SHP77 (cell line): Measurements from ENCODE around the gene ANXA4.
"Not testable (repeated sequence)": the region's sequence is repeated elsewhere in the genome, so short reads cannot be mapped to it uniquely, and the experiment has no call there.

Experiments
- DNase-seq, 2 experiments: peaks; one replicate each; lab custom pipeline; 2025; lab: John Stamatoyannopoulos, UW

Gene ANXA4

DNA sequence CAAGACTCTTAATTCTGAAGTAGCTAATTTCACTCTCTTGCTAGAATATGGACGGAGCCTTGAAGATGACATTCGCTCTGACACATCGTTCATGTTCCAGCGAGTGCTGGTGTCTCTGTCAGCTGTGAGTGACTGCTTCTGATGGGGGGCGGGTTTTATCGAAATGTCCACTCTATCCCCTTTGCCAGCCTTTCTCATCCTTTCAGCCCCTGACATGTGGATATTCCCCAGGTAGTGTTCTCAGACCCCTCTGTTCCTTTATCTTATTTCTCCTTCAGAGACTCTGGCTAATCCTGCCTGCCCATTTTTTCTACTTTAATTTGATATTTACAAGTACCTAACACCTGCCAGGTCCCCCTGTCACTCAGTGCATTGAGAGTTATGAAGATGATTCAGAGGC is 68.6 kb downstream of the ANXA4 start:
- DNase-seq: no peak

DNA sequence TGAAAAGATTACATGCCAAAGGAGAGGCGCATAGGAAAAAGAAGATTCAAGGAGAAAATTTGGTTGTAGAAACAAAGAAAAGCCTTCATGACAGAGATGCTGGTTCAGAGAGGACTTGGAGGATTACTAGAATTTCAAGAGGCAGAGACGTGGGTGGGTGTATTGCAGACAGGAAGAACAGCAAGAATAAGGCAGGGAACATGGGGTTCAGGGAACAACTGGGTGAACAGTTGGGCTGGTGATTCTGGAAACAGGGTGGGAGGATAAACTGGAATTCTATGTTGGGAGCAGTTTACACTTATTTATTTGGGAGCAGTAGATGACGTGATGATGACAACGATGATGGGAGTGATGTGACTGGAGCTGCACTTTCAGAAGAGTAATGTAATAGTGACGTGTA is 69.1 kb downstream of the ANXA4 start:
- DNase-seq: no peak

DNA sequence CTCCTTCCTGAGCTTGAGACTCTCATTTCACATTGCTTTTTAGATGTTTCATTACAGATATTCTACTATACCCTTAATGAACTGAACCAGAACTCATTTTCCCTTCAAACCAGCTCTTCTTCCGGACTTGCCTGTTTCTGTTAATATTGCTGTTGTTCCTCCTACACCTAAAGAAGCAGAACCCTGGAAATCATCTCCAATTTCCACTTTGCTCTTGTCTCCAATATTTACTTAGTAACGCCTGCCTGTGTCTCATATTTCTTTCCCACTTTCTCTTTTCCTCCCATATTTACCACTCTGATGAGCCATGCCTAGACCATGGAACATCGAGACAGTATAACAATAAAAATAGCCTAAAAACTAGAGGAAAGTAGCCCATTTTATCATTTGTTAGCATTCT is 69.7 kb downstream of the ANXA4 start:
- DNase-seq: no peak

DNA sequence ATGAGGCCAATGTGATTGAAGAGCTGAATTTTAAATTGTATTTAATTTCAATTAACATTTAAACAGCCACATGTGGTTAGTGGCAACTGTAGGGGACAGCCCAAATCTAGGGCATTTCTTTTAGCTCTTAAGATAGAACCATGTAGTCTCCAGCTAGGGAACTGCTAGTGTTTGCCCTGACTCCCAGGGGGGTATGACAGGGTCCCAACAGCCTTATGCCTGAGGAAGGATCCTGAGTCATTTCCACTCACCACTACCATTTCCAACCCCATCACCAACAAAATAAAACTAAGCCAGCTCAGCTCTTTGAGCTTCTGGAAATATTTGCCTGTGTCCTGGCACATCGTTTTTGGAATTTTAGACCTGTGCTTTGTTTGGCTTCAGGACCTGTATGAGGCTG is 73.8 kb downstream of the ANXA4 start:
- no peak for DNase-seq

DNA sequence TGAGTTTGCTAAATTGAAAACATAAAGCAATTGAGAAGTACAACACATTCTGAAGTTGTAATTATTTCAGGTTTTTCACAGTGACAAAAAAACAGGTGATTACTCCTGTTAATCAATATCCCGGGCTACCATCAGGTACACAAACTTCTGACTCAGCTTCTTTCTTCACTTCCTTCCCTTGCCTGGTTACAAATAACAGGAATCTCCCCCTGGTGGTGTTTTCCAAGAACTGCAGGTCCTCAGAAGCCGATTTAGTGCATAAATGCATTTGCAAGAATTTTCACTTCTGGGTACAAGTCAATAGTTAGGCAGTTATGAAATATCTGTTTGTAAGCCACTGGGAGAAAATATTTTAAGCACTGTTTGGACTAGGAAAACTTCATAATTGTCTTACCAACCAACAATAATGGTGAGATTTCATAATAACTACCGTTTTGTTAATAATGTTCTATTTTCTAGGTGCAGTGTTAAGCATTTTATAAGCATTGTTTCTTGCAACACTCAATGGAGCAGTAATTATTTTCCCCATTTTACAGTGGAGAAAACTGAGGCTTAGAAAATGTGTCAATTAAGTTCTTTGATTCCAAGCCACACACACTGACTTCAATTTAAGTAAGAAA is 75.1 kb downstream of the ANXA4 start:
- DNase-seq: peak; percentile 38 to 47

DNA sequence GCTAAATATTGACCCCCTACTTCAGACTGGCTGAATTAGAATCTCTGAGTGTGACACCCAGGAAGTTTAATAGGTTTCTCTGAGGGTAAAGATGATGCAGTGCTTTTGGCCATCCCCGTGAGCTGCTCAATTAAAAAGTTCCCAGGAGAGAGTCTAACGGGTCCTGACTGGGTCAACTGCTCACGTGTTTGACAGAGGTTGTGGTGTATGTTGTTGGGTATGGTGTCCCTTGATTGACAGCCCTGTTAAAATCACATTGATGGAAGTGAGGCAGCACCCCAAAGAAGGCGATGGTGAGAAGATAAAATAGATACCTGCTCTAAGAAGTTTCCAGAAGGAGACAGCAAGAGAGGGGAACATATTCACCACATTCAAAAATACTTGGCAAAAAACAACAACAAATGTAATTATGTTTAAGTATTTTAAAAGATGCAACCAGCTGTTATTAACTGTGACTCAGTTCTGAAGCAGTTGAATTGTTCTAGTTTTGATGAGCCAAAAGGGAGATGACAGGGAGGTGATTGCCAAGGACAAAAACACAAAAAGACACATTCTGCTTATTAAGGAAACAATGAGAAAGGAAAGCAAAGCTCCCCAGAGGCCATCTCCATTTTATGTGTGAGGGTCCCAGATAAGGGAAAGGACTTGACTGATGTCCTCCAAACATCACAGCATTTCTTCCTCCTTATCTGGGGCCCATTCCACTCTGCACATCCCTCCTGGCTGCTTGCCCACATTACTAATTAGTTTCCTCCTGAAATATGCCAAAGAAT is 76.0 kb downstream of the ANXA4 start:
- DNase-seq: no peak

DNA sequence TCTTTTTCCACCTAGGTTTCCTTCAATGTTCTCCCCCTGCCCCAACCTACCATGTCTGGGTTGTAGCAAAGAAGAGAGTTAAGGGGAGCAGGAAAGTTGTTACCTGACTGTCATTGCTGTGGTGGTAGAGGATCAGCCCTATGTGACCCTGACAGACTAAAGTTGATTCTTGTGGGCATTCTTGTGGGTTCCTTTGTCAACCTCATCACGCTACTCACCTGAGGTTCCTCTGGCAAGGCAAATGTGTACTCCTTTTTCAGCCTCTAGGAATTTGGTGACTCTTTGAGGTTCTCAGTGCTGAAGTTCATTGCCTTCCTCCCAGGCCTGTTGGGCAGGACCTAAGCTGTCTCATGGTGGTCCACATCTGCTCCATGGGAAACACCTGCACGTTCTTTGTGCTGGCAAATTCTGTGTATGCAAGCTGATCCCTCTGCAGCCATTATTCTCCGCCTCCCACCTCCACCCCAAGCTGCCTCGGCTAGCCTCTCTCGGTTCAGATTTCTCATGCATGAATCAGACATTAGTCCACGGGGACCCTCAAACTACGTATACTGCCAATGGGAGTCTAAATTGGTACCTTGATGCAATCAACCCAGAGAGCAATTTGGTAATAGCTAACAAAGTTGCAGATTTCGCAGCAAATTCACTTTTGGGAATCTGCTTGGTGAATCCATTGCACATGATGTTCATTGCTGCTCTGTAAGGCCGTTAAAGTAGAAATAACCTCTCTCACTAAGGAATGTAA is 86.0 kb downstream of the ANXA4 start:
- DNase-seq: no peak

DNA sequence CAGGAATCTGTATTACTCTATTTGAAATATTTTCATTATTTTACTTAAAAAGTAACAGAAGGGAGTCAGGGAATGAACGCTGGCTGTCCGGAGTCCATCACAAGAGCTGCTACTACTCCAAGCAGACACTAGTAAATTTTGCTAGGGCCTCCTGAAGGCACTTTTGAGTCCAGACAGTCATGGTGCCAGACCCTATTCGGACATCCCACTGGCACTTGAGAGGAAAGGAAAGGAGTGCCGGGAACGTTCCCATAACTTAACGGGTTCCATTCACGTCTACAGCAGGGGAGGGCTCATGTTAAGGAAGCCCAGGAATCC is 87.0 kb downstream of the ANXA4 start:
- no peak for DNase-seq

DNA sequence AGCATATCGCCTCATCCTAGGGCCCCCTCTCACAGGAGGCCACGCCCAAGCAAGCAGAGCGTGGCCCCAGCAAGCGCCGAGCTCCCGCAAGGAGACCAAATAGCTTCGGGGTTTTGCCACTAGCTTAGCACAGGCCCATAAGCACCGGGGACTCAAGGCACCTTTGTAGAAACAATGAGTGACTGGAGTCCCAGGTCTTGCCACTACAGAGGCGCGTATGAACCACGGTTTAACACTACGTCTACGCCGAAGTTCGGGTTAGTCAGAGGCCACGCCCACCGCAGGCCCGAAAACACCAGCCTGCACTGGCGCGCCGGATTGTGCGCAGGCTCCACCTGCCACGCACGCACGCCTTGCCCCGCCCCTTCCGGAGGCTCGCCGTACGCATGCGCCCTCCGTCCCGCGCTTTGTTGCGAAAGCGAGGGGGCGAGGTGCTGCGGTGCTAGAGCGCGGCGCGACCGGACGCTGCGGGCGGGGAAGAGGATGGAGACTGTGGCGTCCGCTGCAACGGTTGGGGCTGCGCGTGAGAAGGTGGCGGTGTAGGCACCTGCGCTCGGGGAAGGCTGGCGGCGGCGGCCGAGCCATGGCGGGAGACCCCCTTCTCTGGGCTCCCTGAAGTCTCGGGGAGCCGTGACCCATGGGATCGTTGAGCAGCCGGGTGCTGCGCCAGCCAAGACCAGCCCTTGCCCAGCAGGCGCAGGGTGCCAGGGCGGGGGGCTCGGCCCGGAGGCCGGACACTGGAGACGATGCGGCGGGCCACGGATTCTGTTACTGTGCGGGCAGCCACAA is 87.5 kb downstream of the ANXA4 start, which contains the start of gene GMCL1:
TSS of gene GMCL1 (plus strand) at position 405 of the 789 bp plus-strand sequence. CDS start at position 638, 233 bp downstream.
- DNase-seq: peak; percentile 66 to 83

DNA sequence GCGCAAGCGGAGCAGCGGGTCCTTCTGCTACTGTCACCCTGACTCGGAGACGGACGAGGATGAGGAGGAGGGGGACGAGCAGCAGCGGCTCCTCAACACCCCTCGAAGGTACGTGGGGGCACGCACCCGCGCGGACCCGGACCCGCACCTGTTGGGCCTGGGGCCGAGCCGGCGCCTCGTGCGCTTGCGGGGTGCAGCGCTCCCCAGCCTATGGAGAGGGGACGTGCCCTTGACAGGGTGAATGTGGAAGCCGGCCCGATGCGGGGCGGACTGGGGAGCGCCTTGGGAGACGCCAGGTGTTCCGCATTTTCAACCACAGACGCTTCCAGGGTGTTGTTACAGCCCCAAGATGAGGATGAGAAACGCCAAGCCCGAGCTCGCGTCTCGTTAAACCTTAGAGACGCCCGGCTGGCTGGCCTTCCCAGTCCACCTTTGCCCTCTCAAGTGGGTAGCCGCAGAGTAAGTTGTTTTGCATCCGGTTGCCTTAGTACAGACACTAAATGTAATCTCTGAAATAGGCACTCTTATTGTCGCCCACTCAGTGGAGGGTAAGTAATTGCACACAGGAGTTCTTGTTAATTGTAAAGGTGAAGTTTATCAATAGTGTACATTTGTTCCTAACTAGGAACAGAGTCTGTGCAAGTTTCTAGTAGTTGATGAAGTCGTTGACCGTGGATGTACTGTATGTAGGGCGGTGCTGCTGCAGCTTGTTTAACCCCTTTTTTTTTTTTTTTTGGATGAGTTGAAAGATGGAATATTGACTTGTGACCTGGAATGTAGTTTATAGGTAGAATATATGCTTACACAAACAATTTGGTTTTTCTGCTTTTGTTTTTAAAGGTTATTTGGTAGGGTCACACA is 88.3 kb downstream of the ANXA4 start:
- DNase-seq: no peak

DNA sequence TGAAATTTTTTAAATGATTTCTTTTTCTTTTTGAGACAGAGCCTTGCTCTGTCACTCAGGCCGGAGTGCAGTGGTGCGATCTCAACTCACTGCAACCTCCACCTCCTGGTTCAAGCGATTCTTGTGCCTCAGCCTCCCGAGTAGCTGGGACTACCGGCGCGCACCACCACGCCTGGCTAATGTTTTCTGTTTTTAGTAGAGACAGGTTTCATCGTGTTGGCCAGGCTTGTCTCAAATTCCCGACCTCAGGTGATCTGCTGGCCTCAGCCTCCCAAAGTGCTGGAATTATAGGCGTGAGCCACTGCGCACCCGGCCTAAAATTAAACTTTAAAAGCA is 88.9 kb downstream of the ANXA4 start:
- DNase-seq: not testable (repeated sequence)

DNA sequence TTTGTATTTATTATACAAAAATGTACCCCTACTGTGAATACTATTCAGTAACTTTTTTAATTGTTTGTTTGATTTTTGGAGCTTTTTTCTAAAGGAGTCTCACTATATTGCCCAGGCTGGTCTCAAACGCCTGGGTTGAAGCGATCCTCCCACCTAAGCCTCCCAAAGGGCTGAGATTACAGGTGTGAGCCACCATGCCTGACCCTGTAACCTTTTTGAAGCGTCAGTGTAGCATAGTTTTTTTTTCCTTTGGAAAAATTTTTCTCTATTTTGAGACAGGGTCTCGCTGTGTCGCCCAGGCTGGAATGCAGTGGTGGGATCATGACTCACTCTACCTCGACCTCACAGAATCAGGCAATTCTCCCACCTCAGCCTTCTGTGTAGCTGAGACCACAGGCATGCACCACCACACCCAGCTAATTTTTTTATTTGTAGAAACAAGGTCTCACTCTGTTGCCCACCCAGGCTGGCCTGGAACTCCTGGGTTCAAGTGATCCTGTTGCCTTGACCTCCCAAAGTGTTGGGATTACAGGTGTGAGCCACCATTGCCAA is 89.5 kb downstream of the ANXA4 start:
- DNase-seq: no peak

DNA sequence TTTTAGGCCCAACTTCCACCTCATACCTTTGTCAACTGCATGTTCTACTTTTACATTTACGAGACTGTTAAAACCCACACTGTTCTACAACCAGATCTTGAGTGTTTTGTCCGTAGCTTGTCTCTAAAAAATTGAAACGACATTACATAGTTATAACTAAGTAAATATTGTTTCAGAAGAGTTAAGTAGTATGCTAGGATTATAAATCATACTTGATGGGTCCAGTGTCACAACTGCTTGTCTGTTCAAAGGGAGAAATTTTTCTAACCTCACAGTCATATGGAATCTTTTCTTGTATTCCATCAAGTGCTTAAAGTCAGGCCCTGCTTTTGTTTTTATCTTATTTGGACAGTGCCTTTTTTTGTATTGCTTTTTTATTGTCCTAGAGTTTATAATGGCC is 91.8 kb downstream of the ANXA4 start:
- DNase-seq: no peak

DNA sequence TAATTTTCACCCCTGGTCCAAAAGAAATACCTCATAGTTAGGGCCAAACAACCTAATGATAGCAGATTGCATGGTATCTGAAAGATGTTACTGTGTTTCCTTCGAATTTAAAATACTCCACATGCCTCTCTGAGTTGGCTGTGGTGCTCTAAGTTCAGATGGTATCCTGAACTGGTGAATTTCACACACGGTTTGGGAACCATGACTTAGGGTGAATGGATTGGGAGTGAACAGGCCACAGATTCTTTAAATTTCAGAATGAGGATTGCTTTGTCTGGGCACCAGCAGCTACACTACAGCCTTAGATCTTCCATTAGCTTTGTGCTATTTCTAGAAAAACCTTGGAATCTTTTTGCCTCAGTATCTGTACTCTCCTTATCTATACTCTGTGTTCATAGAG is 93.7 kb downstream of the ANXA4 start:
- DNase-seq: no peak

DNA sequence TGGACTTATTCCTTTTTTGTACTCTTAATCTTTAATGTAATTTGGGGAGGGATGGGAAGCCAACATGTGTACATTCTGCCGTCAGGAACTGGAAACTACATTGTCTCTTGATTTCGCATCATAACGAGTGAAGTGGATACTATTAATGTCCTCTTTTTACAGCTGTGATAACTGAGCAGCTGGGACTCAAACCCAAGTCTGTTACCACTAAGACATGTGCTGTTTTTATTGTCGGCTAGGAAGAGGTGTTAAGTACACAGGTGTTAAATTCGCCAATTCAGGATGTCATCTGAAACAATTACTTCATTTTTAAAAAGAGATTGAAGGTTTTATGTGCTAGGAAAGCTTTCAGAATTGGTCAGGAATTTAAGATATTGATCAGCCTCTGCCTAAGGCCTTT is 94.4 kb downstream of the ANXA4 start:
- DNase-seq: no peak

DNA sequence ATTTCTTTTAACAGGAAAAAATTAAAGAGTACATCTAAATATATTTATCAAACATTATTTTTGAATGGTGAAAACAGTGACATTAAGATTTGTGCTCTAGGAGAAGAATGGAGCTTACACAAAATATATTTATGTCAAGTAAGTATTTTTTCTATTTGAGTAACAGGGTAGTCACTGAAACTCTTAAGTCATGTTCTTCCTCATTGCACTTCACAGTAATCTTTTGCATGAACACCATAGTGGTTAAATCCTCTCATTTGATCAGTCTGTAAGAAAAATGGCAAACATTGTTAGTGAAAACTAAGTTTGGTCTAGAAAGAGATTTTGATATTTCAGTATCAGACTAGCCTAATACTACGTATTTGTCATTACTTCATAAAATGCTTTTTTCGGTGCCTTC is 95.6 kb downstream of the ANXA4 start:
- DNase-seq: no peak

DNA sequence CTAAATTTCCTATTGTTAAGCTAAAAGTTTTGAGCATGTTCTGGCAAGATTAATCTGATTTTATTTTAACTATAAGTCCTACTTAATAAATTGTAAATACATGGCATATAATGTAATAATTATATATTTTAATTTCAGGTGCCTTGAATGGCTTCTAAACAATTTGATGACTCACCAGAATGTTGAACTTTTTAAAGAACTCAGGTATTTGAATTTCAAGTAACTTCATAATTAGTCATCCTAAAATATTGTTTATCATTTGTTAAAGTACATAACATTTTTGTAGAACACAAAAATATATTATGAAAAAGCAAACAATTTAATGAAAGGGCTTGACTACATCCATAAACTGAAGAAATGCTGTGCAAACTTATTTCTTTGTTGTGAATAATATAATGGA is 102.1 kb downstream of the ANXA4 start:
- DNase-seq: no peak

DNA sequence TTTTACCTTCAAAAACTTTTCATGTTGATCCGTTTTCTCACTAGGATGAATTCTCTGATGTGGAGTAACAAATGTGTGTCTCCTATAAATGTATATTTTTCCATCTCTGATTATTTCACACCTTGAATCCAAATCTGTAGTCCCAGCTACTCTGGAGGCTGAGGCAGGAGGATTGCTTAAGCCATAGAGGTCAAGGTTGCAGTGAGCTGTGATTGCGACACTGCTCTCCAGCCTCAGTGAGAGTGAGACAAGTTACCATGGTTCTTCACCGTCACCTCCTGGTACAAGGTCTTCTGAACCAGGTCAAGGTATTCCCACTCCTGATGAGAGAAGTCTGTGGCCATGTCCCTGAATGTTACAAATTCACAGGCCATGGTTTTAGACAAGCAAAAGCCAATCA is 102.6 kb downstream of the ANXA4 start:
- no peak for DNase-seq

DNA sequence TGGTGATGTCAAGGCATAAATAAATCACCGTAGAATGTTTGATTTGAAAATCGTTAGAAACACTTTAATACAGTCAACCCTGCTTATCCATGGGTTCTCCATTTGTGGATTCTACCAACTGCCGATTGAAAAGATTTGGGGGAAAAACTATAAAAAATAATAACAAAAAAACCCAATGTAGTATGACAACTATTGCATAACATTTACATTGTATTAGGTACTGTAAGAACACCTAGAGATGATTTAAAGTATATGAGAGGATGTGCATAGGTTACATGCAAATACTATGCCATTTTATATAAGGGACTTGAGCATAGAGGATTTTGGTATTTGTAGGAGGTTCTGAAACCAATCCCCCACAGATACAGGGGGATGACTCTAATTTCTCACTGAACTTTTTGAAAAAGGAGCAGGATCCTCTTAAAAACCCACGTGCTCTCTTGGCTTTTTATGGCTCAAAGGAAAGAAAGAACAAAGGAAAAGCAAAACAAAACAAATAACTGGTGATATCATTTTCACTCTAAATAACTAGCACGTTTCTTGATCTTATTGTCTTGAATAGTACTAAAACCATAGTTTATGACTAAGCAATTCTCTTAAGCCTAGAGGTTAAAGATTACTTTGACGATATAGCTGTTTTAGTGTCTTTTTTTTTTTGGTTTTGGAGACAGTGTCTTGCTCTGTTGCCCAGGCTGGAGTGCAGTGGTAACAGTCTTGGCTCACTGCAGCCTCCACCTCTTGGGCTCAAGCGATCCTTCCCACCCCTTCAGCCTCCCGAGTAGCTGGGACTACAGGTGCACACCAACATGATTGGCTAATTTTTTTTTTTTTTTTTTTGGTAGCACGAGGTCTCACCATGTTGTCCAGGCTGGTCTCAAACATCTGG is 104.5 kb downstream of the ANXA4 start:
- DNase-seq: no peak
